ENCODE data around the gene P3H2. TPM values are rescaled to one million over a fixed set of nuclear protein-coding genes. Genes with fewer than 3 reads are reported as not detected.

P3H2 gene
- total and polyA plus RNA-seq, 2 experiments from 2014 or later, result 4.7 to 14.9 TPM

DNA sequence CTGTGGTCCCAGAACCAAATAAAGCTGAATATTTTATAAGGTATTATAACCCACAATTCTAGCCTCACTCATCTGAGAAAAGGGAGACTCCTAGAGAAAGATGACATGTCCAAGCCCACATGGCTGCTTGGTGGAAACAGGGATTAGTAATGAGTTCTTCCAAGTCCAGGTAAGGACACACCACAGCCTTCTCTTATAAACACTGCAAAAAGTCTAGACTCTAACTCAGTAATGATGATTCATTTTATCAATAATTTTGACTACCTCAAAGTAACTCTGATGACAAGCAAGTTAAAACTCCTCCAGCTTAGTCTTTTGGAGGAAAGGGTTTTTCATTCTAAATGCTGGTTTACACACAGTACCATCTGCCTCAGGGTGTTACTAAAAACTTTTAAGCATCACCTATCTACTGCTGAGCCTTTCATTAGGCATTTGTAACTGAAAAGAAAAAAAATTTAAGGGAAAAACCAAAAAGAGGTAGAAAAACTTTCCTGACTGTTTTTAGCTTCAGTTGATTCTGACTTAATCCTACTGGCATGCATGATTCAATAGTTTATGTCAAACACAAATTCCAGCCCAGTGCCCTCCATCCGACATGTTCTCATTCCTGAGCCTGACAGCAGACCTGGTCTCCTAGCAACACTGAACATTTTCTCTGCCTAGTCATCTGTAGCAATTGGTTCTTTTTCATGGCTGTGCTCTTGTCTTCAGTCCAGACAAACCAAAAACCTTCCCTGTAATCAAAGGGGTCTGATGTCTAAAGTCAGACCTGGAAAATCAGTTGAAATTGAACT lies 43.9 kb downstream of the P3H2 start:
- Histone ChIP-seq H3F3A (ENCODE audit: insufficient read depth) (peaks cover 30% of the 10 kb centered on the region), H3K27me3 (replicated peaks; ENCODE audit: insufficient read depth) (no peaks in the 10 kb centered on the region), H3K9ac (peak overlapping the region; percentile 69), H3K27ac (peak overlapping the region; percentile 95), H3K36me3 (ENCODE audit: low read depth) (no peaks in the 10 kb centered on the region), H3K4me3 (peak overlapping the region; percentile 23), H2AFZ (peak overlapping the region; percentile 47), H3K9me2 (ENCODE audit: insufficient read depth) (no peaks in the 10 kb centered on the region), H4K20me1 (ENCODE audit: insufficient read depth) (no peaks in the 10 kb centered on the region), H3K9me3 (ENCODE audit: low read depth) (no peaks in the 10 kb centered on the region), H3K4me2 (ENCODE audit: unreplicated experiment) (peak overlapping the region; percentile 58), H3K79me2 (ENCODE audit: insufficient read depth) (no peaks in the 10 kb centered on the region), H3K4me1 (ENCODE audit: insufficient read depth) (peaks cover 28% of the 10 kb centered on the region)
- in situ Hi-C loops (cut with MboI), result no loop called here
- DNase-seq, result peak; percentile 98
- no peak for TF ChIP-seq EZH2 (IDR thresholded peaks at IDR 0.05; ENCODE audit: insufficient read depth, poor library complexity, severe bottlenecking)
- TF ChIP-seq EZH2phosphoT487 (IDR thresholded peaks at IDR 0.05; ENCODE audit: insufficient read depth, low read depth), result no peak
- WGBS, 2 experiments (ENCODE audit: low coverage in 1 of 2, low lambda C conversion rate in 2 of 2, missing lambda C conversion rate in 2 of 2), result 0% methylated on average over 1 of the region's 1 CpG

DNA sequence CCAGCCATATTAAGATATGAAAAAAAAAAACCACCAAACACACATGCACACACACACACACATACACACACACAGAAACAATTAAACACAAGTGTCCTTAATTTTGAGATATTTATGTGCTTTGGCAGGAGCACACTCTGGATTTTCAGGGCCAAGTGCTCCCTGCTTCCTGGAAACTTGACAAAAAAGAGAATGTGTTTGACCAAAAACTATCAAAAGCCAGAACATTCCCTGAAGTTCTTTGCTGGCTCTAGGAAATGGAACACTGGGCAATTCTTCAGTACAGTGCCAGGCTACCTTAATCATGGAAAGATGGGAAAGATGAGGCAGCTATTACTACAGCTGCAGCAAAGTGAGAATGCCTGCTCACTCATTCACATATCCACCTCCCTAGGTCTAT lies 44.6 kb downstream of the P3H2 start:
- in situ Hi-C loops (cut with MboI), result no loop called here
- peak overlapping the region; percentile 69 for H3K9ac ChIP-seq
- TF ChIP-seq EZH2 (IDR thresholded peaks at IDR 0.05; ENCODE audit: insufficient read depth, poor library complexity, severe bottlenecking) (no peak), EZH2phosphoT487 (IDR thresholded peaks at IDR 0.05; ENCODE audit: insufficient read depth, low read depth) (no peak)

DNA sequence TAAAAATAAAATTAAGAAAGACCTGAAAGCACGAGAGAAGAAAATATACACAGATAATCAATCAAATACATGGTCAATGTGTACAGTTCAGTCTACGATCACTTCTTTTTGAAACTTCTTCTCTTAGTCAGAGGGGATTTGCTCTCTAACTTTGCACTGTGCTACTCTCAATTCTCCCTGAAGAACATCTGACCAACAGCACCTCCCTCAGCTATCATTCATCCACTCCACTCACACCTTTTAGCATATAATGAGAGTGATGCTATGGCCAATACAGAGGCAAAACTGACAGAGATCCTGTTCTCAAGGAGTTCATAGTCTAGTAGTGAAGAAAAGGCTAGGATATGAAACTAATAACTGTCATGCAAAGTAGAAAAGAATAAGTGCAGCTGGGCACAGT lies 45.9 kb downstream of the P3H2 start:
- Histone ChIP-seq H4K20me1 (ENCODE audit: insufficient read depth) (no peaks in the 10 kb centered on the region), H3F3A (ENCODE audit: insufficient read depth) (peaks cover 30% of the 10 kb centered on the region), H3K9ac (no peak overlapping the region), H3K27me3 (replicated peaks; ENCODE audit: insufficient read depth) (no peaks in the 10 kb centered on the region), H3K4me2 (ENCODE audit: unreplicated experiment) (no peak overlapping the region), H3K79me2 (ENCODE audit: insufficient read depth) (no peaks in the 10 kb centered on the region), H2AFZ (no peak overlapping the region), H3K27ac (no peak overlapping the region), H3K9me3 (ENCODE audit: low read depth) (no peaks in the 10 kb centered on the region), H3K4me1 (ENCODE audit: insufficient read depth) (peaks cover 28% of the 10 kb centered on the region), H3K9me2 (ENCODE audit: insufficient read depth) (no peaks in the 10 kb centered on the region), H3K4me3 (no peak overlapping the region), H3K36me3 (ENCODE audit: low read depth) (no peaks in the 10 kb centered on the region)
- TF ChIP-seq EZH2phosphoT487 (IDR thresholded peaks at IDR 0.05; ENCODE audit: insufficient read depth, low read depth) (no peak), EZH2 (IDR thresholded peaks at IDR 0.05; ENCODE audit: insufficient read depth, poor library complexity, severe bottlenecking) (no peak)
- no peak for DNase-seq
- 95 to 99% methylated on average over 2 of the region's 2 CpGs for WGBS, 2 experiments (ENCODE audit: low coverage in 1 of 2, low lambda C conversion rate in 2 of 2, missing lambda C conversion rate in 2 of 2)
- in situ Hi-C loops (cut with MboI), result no loop called here

More for the DNA sequence above, 44.6 kb downstream of the P3H2 start:
- Histone ChIP-seq H3K27ac (peak overlapping the region; percentile 95), H2AFZ (peak overlapping the region; percentile 47), H3K9me3 (ENCODE audit: low read depth) (no peaks in the 10 kb centered on the region), H3K27me3 (replicated peaks; ENCODE audit: insufficient read depth) (no peaks in the 10 kb centered on the region), H3F3A (ENCODE audit: insufficient read depth) (peaks cover 30% of the 10 kb centered on the region), H3K36me3 (ENCODE audit: low read depth) (no peaks in the 10 kb centered on the region), H3K9me2 (ENCODE audit: insufficient read depth) (no peaks in the 10 kb centered on the region), H3K4me3 (peak overlapping the region; percentile 23), H4K20me1 (ENCODE audit: insufficient read depth) (no peaks in the 10 kb centered on the region), H3K4me2 (ENCODE audit: unreplicated experiment) (peak overlapping the region; percentile 58), H3K4me1 (ENCODE audit: insufficient read depth) (peaks cover 28% of the 10 kb centered on the region), H3K79me2 (ENCODE audit: insufficient read depth) (no peaks in the 10 kb centered on the region)
- peak; percentile 57 for DNase-seq

DNA sequence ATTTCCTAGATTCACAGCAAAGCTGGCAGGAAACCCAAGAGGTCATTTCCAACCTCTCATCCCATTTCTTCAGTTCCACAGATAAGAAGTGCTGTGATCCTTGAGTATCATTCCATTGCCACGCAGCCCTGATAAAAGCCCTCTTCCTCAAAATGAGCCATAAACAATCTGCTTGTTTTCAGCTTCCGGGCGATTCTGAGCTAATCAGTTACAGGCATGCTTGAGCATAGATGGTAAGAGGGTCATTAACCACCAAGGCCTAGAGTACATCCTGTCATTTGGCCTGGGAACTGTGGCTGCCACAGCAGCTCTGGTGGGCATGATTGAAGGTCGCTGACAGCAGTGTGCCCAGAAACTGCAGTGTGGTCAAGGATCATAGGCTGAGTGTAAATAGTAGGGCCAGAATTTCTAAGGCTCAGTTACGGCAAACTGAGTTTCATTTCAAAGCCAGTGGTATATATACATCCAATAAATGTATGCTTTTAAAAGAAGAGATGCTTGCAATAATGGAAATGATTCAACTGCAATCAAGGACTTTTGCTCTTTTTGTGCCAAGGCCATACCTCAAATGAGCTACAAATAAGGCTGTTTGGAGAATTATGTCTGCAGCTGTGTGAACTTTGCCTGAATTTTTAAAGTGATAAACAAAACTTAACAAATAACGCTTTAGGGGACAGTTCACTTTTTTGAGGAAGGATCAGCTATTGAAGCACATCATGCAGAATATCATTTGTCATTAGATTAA lies 47.3 kb downstream of the P3H2 start:
- in situ Hi-C loops (cut with MboI), result no loop called here
- Histone ChIP-seq H3K4me2 (ENCODE audit: unreplicated experiment) (no peak overlapping the region), H3K4me1 (ENCODE audit: insufficient read depth) (peaks cover 28% of the 10 kb centered on the region), H4K20me1 (ENCODE audit: insufficient read depth) (no peaks in the 10 kb centered on the region), H2AFZ (no peak overlapping the region), H3K27ac (no peak overlapping the region), H3K4me3 (no peak overlapping the region), H3K27me3 (replicated peaks; ENCODE audit: insufficient read depth) (no peaks in the 10 kb centered on the region), H3K9me2 (ENCODE audit: insufficient read depth) (no peaks in the 10 kb centered on the region), H3K36me3 (ENCODE audit: low read depth) (no peaks in the 10 kb centered on the region), H3F3A (ENCODE audit: insufficient read depth) (peaks cover 30% of the 10 kb centered on the region), H3K9me3 (ENCODE audit: low read depth) (no peaks in the 10 kb centered on the region), H3K79me2 (ENCODE audit: insufficient read depth) (no peaks in the 10 kb centered on the region), H3K9ac (no peak overlapping the region)
- no peak for DNase-seq
- WGBS, 2 experiments (ENCODE audit: low coverage in 1 of 2, low lambda C conversion rate in 2 of 2, missing lambda C conversion rate in 2 of 2), result 96 to 98% methylated on average over 6 of the region's 6 CpGs
- no peak for TF ChIP-seq EZH2phosphoT487 (IDR thresholded peaks at IDR 0.05; ENCODE audit: insufficient read depth, low read depth)
- no peak for TF ChIP-seq EZH2 (IDR thresholded peaks at IDR 0.05; ENCODE audit: insufficient read depth, poor library complexity, severe bottlenecking)
